Tibial nerve (tissue), 4 donors: ENCODE data around the gene HAVCR2. TPM values are rescaled to one million over a fixed set of nuclear protein-coding genes. Genes with fewer than 3 reads are reported as not detected.

Source experiments
- DNase-seq, 2 donors: peaks; one replicate each; pipeline ENCODE4 v3.0.0-alpha.2; 2019; ENCODE audit warnings: low spot score in 2 of 2
- H3K27ac ChIP-seq, 4 donors: fragments of 200-600 bp; sonication (generic) in 3 of 4; one replicate each; pipeline ENCODE4 v1.5.1; 2017 to 2019; ENCODE audit warnings: mild to moderate bottlenecking in 1 of 4
- H3K27me3 ChIP-seq, 2 donors: fragments of 200-600 bp; sonication (generic) in 1 of 2; one replicate each; pipeline versions ENCODE4 v1.5.1 to v1.6.0; 2017 to 2019
- H3K36me3 ChIP-seq, 3 donors: fragments of 200-600 bp; sonication (generic); one replicate each; pipeline ENCODE4 v1.5.1; 2018 to 2019
- H3K4me1 ChIP-seq, 4 donors: fragments of 200-600 bp; sonication (generic) in 3 of 4; one replicate each; pipeline ENCODE4 v1.5.1; 2017 to 2019
- H3K4me3 ChIP-seq, 4 donors: fragments of 200-600 bp; sonication (generic) in 3 of 4; one replicate each; pipeline ENCODE4 v1.5.1; 2017 to 2019; ENCODE audit warnings: mild to moderate bottlenecking in 1 of 4, moderate library complexity in 1 of 4
- H3K9me3 ChIP-seq, 4 donors: fragments of 200-600 bp; sonication (generic) in 3 of 4; one replicate each; pipeline ENCODE4 v1.5.1; 2017 to 2019
- CTCF ChIP-seq, 5 experiments: fragments of 200-600 bp in 3 of 5; fragments of 450-650 bp in 2 of 5; sonication (generic) in 3 of 5; IDR thresholded peaks; one replicate each; pipeline ENCODE4 v1.5.1; 2016 to 2019; ENCODE audit warnings: antibody characterized with exemption in 5 of 5, mild to moderate bottlenecking in 3 of 5, moderate library complexity in 2 of 5
- EP300 ChIP-seq, 2 donors: sonication (generic); formaldehyde crosslinking; IDR thresholded peaks; one replicate each; pipeline ENCODE4 v1.6.1; 2017; ENCODE audit warnings: antibody characterized with exemption in 2 of 2, mild to moderate bottlenecking in 1 of 2
- POLR2A ChIP-seq, 2 donors: fragments of 450-650 bp; IDR thresholded peaks; one replicate each; pipeline ENCODE4 v1.6.1; 2017; ENCODE audit warnings: antibody characterized with exemption in 2 of 2, mild to moderate bottlenecking in 2 of 2, moderate library complexity in 2 of 2
- WGBS, 2 donors: methylation state at CpG; one replicate each; pipeline ENCODE4 v1.1.5; 2018; 5-methylcytosine and 5-hydroxymethylcytosine counted together
- total RNA-seq, 4 donors: library from RNA; depleted of rRNA; stranded (reverse); fragments of >200 nt; gene quantifications; one replicate each; pipeline ENCODE4 v1.1.0, GENCODE V29; 2016

HAVCR2 gene
- total RNA-seq, 4 donors from 2014 or later, result 7.7 to 32.1 (median 13.8) TPM

- no peak for DNase-seq
- Histone ChIP-seq H3K27ac (no peak overlapping the region), H3K4me1 (no peaks in the 10 kb centered on the region), H3K4me3 (no peak overlapping the region), H3K36me3 (peaks cover 0 to 21% (median 0%) of the 10 kb centered on the region in 3 donors), H3K9me3 (no peaks in the 10 kb centered on the region), H3K27me3 (no peaks in the 10 kb centered on the region)
- no peak for TF ChIP-seq POLR2A (IDR thresholded peaks at IDR 0.05)
- TF ChIP-seq CTCF (IDR thresholded peaks at IDR 0.05), result no peak
- TF ChIP-seq EP300 (IDR thresholded peaks at IDR 0.05), result no peak
- WGBS, 2 donors, result 66 to 76% methylated on average over 3 of the region's 3 CpGs
These were observed 20.4 kb downstream of the HAVCR2 start for GRCh38 chr5:157088342-157088990.

GRCh38 chr5:157086751-157087359 lies 22.0 kb downstream of the HAVCR2 start:
- H3K9me3 ChIP-seq, result no peaks in the 10 kb centered on the region
- WGBS, 2 donors, result 84% methylated on average over 8 of the region's 8 CpGs
- H3K27me3 ChIP-seq, result no peaks in the 10 kb centered on the region
- no peak overlapping the region for H3K27ac ChIP-seq
- no peak overlapping the region for H3K4me3 ChIP-seq
- no peak for TF ChIP-seq POLR2A (IDR thresholded peaks at IDR 0.05)
- TF ChIP-seq EP300 (IDR thresholded peaks at IDR 0.05), result no peak
- no peak for TF ChIP-seq CTCF (IDR thresholded peaks at IDR 0.05)
- H3K4me1 ChIP-seq, result no peaks in the 10 kb centered on the region
- peaks cover 0 to 21% (median 0%) of the 10 kb centered on the region in 3 donors for H3K36me3 ChIP-seq
- DNase-seq, result no peak

- TF ChIP-seq CTCF (IDR thresholded peaks at IDR 0.05) (no peak), POLR2A (IDR thresholded peaks at IDR 0.05) (no peak), EP300 (IDR thresholded peaks at IDR 0.05) (no peak)
- H3K4me1 ChIP-seq, result no peaks in the 10 kb centered on the region
- no peak overlapping the region for H3K4me3 ChIP-seq
- 69 to 82% methylated on average over 3 to 4 of the region's 4 CpGs for WGBS, 2 donors
- no peak overlapping the region for H3K27ac ChIP-seq
- H3K36me3 ChIP-seq, result peaks cover 0 to 21% (median 0%) of the 10 kb centered on the region in 3 donors
- no peaks in the 10 kb centered on the region for H3K27me3 ChIP-seq
- H3K9me3 ChIP-seq, result no peaks in the 10 kb centered on the region
- DNase-seq, result no peak
These were observed 22.9 kb downstream of the HAVCR2 start for GRCh38 chr5:157085930-157086329.

- WGBS, 2 donors, result 63 to 67% methylated on average over 2 of the region's 2 CpGs
- DNase-seq, result no peak
- H3K36me3 ChIP-seq, result no peaks in the 10 kb centered on the region
These were observed 28.6 kb downstream of the HAVCR2 start for GRCh38 chr5:157080286-157080685.

More at GRCh38 chr5:157080286-157080685, 28.6 kb downstream of the HAVCR2 start:
- H3K27ac ChIP-seq, result no peak overlapping the region
- TF ChIP-seq CTCF (IDR thresholded peaks at IDR 0.05) (no peak), POLR2A (IDR thresholded peaks at IDR 0.05) (no peak), EP300 (IDR thresholded peaks at IDR 0.05) (no peak)
- H3K4me3 ChIP-seq, result no peak overlapping the region
- H3K27me3 ChIP-seq, result no peaks in the 10 kb centered on the region
- peaks cover 0 to 14% (median 4%) of the 10 kb centered on the region in 4 donors for H3K4me1 ChIP-seq
- H3K9me3 ChIP-seq, result no peaks in the 10 kb centered on the region
